Naive B cell (primary cell): ENCODE measurements around the gene RPL29. TPM values are rescaled to one million over a fixed set of nuclear protein-coding genes. Genes with fewer than 3 reads are reported as not detected.

Source experiments
- ATAC-seq, 2 donors: fragments of 150-1000 bp; cut with Tn5 transposase; 2 replicates each; pipeline ENCODE4 v1.10.0; 2021; ENCODE audit warnings: low read depth in 2 of 2, mild to moderate bottlenecking in 2 of 2, moderate library complexity in 2 of 2
- DNase-seq: peaks from one replicate; pipeline ENCODE4 v3.0.0; 2022
- H3K27ac Mint-ChIP-seq, 6 donors: one replicate each; pipeline ENCODE4 v1.8.0; 2020 to 2022; ENCODE audit warnings: mild to moderate bottlenecking in 6 of 6, mixed read lengths in 6 of 6, moderate library complexity in 5 of 6, inconsistent platforms in 2 of 6
- H3K27me3 Mint-ChIP-seq, 3 donors: one replicate each; pipeline ENCODE4 v1.8.0; 2021 to 2022; ENCODE audit warnings: mixed read lengths in 3 of 3, mild to moderate bottlenecking in 1 of 3
- H3K36me3 Mint-ChIP-seq, 2 donors: one replicate each; pipeline ENCODE4 v1.8.0; 2020 to 2022; ENCODE audit warnings: mixed read lengths in 2 of 2, inconsistent platforms in 1 of 2, mild to moderate bottlenecking in 1 of 2
- H3K4me1 Mint-ChIP-seq, 3 donors: one replicate each; pipeline ENCODE4 v1.8.0; 2020 to 2022; ENCODE audit warnings: mixed read lengths in 3 of 3, inconsistent platforms in 1 of 3, mild to moderate bottlenecking in 1 of 3, moderate library complexity in 1 of 3
- H3K4me3 Mint-ChIP-seq, 8 donors: one replicate each; pipeline ENCODE4 v1.8.0; 2020 to 2022; ENCODE audit warnings: mild to moderate bottlenecking in 8 of 8, mixed read lengths in 8 of 8, moderate library complexity in 8 of 8, inconsistent platforms in 2 of 8
- H3K9me3 Mint-ChIP-seq, 7 donors: one replicate each; pipeline ENCODE4 v1.8.0; 2020 to 2022; ENCODE audit warnings: mixed read lengths in 7 of 7, mild to moderate bottlenecking in 5 of 7, inconsistent platforms in 2 of 7, moderate library complexity in 1 of 7
- polyA plus RNA-seq, 6 donors: library from polyadenylated mRNA; unstranded; fragments of 300-500 nt; fragmentation: Illumina TruSeq; gene quantifications; one replicate each; pipeline ENCODE4 v1.2.3, GENCODE V29; 2021; ENCODE audit warnings: low read depth in 6 of 6

The RPL29 gene
- polyA plus RNA-seq, 6 donors from 2014 or later: 871 to 1,582 (median 1,414) TPM

DNA sequence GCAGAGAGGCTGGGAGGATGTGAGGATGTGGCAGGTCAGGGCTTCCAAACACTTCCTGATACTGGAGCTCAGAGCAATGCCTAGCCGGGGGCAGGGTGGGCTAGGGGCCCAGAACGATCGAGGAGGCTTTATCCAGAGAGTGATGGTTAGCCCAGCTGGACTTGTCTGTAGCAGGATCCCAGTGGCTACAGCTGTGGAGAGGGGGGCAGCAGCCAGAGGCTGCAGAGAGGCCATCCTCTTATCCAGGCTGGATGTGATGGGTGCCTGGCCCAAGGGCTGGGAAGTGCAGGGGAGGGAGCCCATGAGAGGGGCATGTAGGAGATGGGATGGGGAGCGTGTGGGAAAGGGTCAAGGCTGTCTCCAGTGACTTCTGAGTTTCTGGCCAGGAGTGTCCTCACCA is 48.9 kb downstream of the RPL29 start:
- no peaks in the 10 kb centered on the region for H3K9me3 Mint-ChIP-seq
- H3K4me1 Mint-ChIP-seq: peaks cover 6 to 9% (median 8%) of the 10 kb centered on the region in 3 donors
- H3K4me3 Mint-ChIP-seq: no peak overlapping the region
- ATAC-seq (no peak), DNase-seq (no peak)
- H3K27ac Mint-ChIP-seq: peak overlapping the region in 2 of 6 donors; percentile 12 to 52
- no peaks in the 10 kb centered on the region for H3K27me3 Mint-ChIP-seq
- H3K36me3 Mint-ChIP-seq: peaks cover 0 to 8% of the 10 kb centered on the region in 2 donors

DNA sequence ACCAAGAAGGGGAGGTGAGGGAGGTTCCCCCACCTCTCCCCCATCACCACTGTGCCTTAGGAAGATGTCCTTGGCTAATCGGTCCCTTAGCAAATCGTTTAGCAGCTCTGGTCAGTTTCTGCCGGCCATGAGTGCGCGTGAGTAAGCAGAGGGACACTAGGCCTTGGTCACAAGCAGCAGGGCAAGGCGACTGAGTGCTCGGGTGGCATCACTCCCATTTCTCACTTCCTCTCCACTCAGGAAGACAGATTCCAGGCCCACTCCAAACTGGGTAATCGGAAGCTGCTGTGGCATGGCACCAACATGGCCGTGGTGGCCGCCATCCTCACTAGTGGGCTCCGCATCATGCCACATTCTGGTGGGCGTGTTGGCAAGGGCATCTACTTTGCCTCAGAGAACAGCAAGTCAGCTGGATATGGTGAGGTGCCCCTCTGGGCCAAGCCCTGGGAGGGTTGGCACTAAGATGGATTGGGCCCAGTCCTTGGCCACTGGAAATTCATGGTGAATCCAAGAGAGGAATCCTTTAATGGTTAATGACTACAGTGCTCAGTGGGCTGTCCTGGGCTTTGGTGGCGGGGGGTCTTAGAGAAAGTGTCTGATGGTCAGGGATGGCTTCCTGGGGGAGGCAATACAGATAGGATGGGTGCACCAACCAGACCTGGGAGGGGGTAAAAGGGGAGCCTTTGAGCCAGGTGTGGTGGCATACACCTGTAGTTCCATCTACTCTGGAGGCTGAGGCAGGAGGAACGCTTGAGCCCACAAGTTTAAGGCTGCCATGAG is 49.6 kb downstream of the RPL29 start:
- Mint-ChIP-seq H3K27me3 (no peaks in the 10 kb centered on the region), H3K36me3 (peaks cover 0 to 8% of the 10 kb centered on the region in 2 donors), H3K27ac (no peak overlapping the region), H3K4me3 (peak overlapping the region in 3 of 8 donors; percentile 24 to 64 (median 52)), H3K4me1 (peaks cover 6 to 13% (median 13%) of the 10 kb centered on the region in 3 donors), H3K9me3 (no peaks in the 10 kb centered on the region)
- no peak for DNase-seq
- no peak for ATAC-seq

DNA sequence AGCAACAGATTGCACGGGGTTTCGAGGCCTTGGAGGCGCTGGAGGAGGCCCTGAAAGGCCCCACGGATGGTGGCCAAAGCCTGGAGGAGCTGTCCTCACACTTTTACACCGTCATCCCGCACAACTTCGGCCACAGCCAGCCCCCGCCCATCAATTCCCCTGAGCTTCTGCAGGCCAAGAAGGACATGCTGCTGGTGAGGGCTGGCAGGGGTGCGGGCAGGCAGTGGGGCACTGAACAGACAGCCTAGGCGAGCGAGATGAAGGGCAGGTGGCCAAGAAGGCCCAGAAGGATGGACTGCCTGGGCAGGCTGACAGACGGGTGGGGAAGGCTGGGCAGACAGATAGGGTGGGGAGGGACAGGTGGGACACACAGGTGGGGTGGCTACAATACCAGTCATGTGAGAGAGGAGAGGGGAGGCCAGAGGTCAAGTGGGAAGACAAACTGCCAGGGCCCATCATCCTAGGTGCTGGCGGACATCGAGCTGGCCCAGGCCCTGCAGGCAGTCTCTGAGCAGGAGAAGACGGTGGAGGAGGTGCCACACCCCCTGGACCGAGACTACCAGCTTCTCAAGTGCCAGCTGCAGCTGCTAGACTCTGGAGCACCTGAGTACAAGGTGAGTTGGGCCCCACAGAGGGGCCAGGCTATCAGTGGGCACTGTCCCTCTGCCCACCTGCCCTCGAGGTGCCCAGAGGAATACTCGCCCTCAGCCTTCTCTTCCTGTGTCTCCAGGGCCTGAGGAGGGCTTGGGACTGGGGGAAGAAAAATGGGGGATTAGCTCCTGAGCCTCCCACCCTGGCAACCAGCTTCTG is 50.5 kb downstream of the RPL29 start:
- ATAC-seq (no peak), DNase-seq (no peak)
- Mint-ChIP-seq H3K4me1 (peaks cover 11 to 21% (median 21%) of the 10 kb centered on the region in 3 donors), H3K4me3 (peak overlapping the region in 2 of 8 donors; percentile 18 to 64), H3K27me3 (no peaks in the 10 kb centered on the region), H3K27ac (no peak overlapping the region), H3K9me3 (no peaks in the 10 kb centered on the region), H3K36me3 (peaks cover 0 to 8% of the 10 kb centered on the region in 2 donors)

DNA sequence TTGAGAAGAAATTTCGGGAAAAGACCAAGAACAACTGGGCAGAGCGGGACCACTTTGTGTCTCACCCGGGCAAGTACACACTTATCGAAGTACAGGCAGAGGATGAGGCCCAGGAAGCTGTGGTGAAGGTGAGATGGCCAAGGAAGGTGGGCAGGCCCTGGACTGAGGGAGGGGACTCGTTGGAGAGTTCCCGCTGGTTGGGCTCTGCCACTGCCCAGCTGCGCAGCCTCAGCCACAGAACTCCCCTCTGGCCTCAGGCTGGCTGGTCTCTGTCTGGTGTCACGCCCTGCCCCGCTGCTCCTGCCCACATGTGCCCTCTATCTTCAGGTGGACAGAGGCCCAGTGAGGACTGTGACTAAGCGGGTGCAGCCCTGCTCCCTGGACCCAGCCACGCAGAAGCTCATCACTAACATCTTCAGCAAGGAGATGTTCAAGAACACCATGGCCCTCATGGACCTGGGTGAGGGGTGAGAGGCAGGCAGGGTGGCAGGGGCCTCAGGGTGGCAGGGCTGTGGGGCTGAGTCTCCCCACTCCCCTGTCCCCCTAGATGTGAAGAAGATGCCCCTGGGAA is 51.2 kb downstream of the RPL29 start:
- H3K36me3 Mint-ChIP-seq: peaks cover 0 to 8% of the 10 kb centered on the region in 2 donors
- ATAC-seq (no peak), DNase-seq (no peak)
- no peaks in the 10 kb centered on the region for H3K9me3 Mint-ChIP-seq
- H3K27me3 Mint-ChIP-seq: no peaks in the 10 kb centered on the region
- peaks cover 11 to 28% (median 27%) of the 10 kb centered on the region in 3 donors for H3K4me1 Mint-ChIP-seq
- peak overlapping the region in 1 of 8 donors; percentile 18 for H3K4me3 Mint-ChIP-seq
- H3K27ac Mint-ChIP-seq: peak overlapping the region in 2 of 6 donors; percentile 41 to 56

Other genes with a start within 250 kb of the RPL29 start
- gene IQCF6, start 216.7 kb downstream of the RPL29 start, polyA plus RNA-seq: not detected
- gene IQCF2, start 134.3 kb downstream of the RPL29 start, polyA plus RNA-seq: not detected
- gene IQCF5, start 120.3 kb downstream of the RPL29 start, polyA plus RNA-seq: not detected
- not detected for gene IQCF1, start 92.5 kb downstream of the RPL29 start, polyA plus RNA-seq
- gene RRP9, start 54.0 kb downstream of the RPL29 start, polyA plus RNA-seq: 10 to 100 TPM; 16.5 to 29.9 (median 21.4) TPM
- gene PARP3, start 53.5 kb downstream of the RPL29 start, polyA plus RNA-seq: 1 to 10 TPM; 3.5 to 8.4 (median 4.5) TPM
- not detected for gene GPR62, start 40.5 kb downstream of the RPL29 start, polyA plus RNA-seq
- gene PCBP4, start 28.4 kb downstream of the RPL29 start, polyA plus RNA-seq: 1 to 10 TPM; 3.0 to 5.7 (median 5.0) TPM
- gene ABHD14B, start 21.8 kb downstream of the RPL29 start, polyA plus RNA-seq: 10 to 100 TPM; 60.4 to 65.8 (median 63.4) TPM
- 10 to 100 TPM; 32.9 to 66.0 (median 40.4) TPM for gene ABHD14A, start 20.8 kb downstream of the RPL29 start, polyA plus RNA-seq
- gene ACY1, start 12.4 kb downstream of the RPL29 start, polyA plus RNA-seq: 10 to 100 TPM; 15.2 to 23.1 (median 18.4) TPM
- under 1 TPM in 5 of 6 donors, not detected in 1; 0.11 to 0.82 (median 0.62) TPM for gene DUSP7, start 60.7 kb upstream of the RPL29 start, polyA plus RNA-seq
- 1 to 10 TPM; 1.2 to 4.9 (median 1.6) TPM for gene POC1A, start 158.5 kb upstream of the RPL29 start, polyA plus RNA-seq
- gene ALAS1, start 202.3 kb upstream of the RPL29 start, polyA plus RNA-seq: 10 to 100 TPM; 10.3 to 25.6 (median 18.7) TPM
- gene TLR9, start 229.8 kb upstream of the RPL29 start, polyA plus RNA-seq: 1 to 10 TPM in 5 of 6 donors, not detected in 1; 1.6 to 4.4 (median 3.8) TPM
- 10 to 100 TPM; 48.5 to 90.8 (median 75.4) TPM for gene TWF2, start 243.3 kb upstream of the RPL29 start, polyA plus RNA-seq
- 10 to 100 TPM; 16.8 to 38.5 (median 21.4) TPM for gene PPM1M, start 249.9 kb upstream of the RPL29 start, polyA plus RNA-seq